ENCODE data around the gene COMMD2. TPM values are rescaled to one million over a fixed set of nuclear protein-coding genes. Genes with fewer than 3 reads are reported as not detected.
A peak's percentile ranks its signal among the peaks of the same experiment; 100 is the strongest.

COMMD2 gene
- total and polyA plus RNA-seq, 2 donors (not counting 1 experiment from before 2014, with no cell fraction given) = 28.6 to 50.7 TPM

DNA sequence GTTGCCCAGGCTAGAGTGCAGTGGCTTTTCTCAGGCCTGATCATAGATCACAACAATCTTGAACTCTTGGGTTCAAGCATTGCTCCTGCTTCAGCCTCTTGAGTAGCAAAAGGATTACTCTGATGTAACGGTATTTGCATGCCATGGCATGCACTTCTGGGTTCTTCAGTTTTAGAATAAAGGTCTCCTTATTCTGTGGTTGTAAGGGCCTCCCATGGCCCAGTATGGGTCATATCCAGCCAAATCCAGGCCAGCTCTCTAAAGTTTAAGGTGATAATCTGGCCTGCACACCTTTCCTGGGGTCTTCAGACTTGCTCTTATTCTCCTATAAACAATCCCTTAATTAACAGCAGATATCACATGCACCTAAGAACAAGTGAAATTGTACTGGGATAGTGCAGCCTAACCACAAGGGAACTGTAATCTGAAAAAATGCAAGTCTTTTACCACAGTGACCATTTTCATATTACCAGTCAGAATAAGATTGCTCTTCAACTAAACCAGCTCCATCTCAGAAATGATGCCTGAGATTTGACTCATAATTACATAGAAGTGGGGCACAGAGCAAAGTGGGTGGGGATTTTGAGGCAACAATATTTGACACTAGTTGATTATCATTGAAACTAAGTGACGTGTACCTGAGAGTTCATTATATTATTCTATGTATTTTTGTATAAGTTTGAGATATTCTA, 25.4 kb downstream of the COMMD2 start:
- H3K4me3 ChIP-seq (replicated peaks in 1 of 4; ENCODE audit: control extremely low read depth in 1 of 4, insufficient read depth in 1 of 4, low read depth in 3 of 4, low read length in 4 of 4) = no peak overlapping the region
- no peak for TF ChIP-seq EZH2 (IDR thresholded peaks at IDR 0.05; ENCODE audit: low read length, missing control alignments)
- TF ChIP-seq, protein P1, sequence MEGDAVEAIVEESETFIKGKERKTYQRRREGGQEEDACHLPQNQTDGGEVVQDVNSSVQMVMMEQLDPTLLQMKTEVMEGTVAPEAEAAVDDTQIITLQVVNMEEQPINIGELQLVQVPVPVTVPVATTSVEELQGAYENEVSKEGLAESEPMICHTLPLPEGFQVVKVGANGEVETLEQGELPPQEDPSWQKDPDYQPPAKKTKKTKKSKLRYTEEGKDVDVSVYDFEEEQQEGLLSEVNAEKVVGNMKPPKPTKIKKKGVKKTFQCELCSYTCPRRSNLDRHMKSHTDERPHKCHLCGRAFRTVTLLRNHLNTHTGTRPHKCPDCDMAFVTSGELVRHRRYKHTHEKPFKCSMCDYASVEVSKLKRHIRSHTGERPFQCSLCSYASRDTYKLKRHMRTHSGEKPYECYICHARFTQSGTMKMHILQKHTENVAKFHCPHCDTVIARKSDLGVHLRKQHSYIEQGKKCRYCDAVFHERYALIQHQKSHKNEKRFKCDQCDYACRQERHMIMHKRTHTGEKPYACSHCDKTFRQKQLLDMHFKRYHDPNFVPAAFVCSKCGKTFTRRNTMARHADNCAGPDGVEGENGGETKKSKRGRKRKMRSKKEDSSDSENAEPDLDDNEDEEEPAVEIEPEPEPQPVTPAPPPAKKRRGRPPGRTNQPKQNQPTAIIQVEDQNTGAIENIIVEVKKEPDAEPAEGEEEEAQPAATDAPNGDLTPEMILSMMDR (conservative IDR thresholded peaks at IDR 0.05 in 1 of 2, IDR thresholded peaks at IDR 0.05 in 1 of 2; ENCODE audit: low read depth in 1 of 2, low read length in 2 of 2) = no peak
- H3K9me3 ChIP-seq (ENCODE audit: control insufficient read depth, insufficient read depth, low read depth, low read length) = no peaks in the 10 kb centered on the region
- H3K27me3 ChIP-seq (ENCODE audit: control insufficient read depth, insufficient read depth, low read length) = no peaks in the 10 kb centered on the region
- no peak overlapping the region for H3K27ac ChIP-seq (ENCODE audit: insufficient read depth, low read length)
- H3K79me2 ChIP-seq (ENCODE audit: control insufficient read depth, insufficient read depth, low read length) = no peaks in the 10 kb centered on the region
- no peaks in the 10 kb centered on the region for H3K36me3 ChIP-seq (ENCODE audit: control insufficient read depth, insufficient read depth, low read length)
- H3K9ac ChIP-seq (ENCODE audit: insufficient read depth, low read length) = no peak overlapping the region
- no peaks in the 10 kb centered on the region for H3K4me1 ChIP-seq (ENCODE audit: control insufficient read depth, extremely low read depth, insufficient read depth, low read length)
- H3K4me2 ChIP-seq (ENCODE audit: extremely low read depth, insufficient read depth, low read length) = no peak overlapping the region
- H4K20me1 ChIP-seq (ENCODE audit: control insufficient read depth, extremely low read depth, insufficient read depth, low read length) = no peaks in the 10 kb centered on the region
- peak in 1 of 2 donors; percentile 73 for DNase-seq (ENCODE audit: low read depth in 2 of 2)
- H2AFZ ChIP-seq (ENCODE audit: low read length) = no peak overlapping the region

DNA sequence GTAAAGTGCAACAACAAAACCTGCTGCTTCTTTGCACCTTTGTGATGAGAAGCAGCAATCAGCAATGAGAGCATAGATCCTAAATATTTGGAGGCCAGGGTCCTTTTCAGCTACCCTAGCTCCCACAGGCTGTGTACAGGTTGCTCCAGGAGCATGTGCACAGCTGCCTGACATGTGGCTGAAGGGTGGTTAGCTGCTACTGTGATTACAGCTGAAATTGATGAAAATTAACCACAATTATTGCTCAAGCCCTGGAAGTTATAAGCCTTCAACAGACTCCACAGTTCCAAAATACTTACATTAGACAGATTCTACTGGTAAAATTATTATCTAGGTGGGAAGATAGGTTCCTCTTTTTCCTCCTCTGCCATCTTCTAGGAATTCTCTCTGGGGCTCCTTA, 28.5 kb downstream of the COMMD2 start:
- peak in 1 of 2 donors; percentile 2 for DNase-seq (ENCODE audit: low read depth in 2 of 2)
- Histone ChIP-seq H3K36me3 (ENCODE audit: control insufficient read depth, insufficient read depth, low read length) (no peaks in the 10 kb centered on the region), H3K27ac (ENCODE audit: insufficient read depth, low read length) (no peak overlapping the region), H3K4me1 (ENCODE audit: control insufficient read depth, extremely low read depth, insufficient read depth, low read length) (no peaks in the 10 kb centered on the region), H2AFZ (ENCODE audit: low read length) (no peak overlapping the region), H3K4me3 (replicated peaks in 1 of 4; ENCODE audit: control extremely low read depth in 1 of 4, insufficient read depth in 1 of 4, low read depth in 3 of 4, low read length in 4 of 4) (no peak overlapping the region), H4K20me1 (ENCODE audit: control insufficient read depth, extremely low read depth, insufficient read depth, low read length) (no peaks in the 10 kb centered on the region), H3K27me3 (ENCODE audit: control insufficient read depth, insufficient read depth, low read length) (no peaks in the 10 kb centered on the region), H3K4me2 (ENCODE audit: extremely low read depth, insufficient read depth, low read length) (no peak overlapping the region), H3K9me3 (ENCODE audit: control insufficient read depth, insufficient read depth, low read depth, low read length) (no peaks in the 10 kb centered on the region), H3K79me2 (ENCODE audit: control insufficient read depth, insufficient read depth, low read length) (no peaks in the 10 kb centered on the region), H3K9ac (ENCODE audit: insufficient read depth, low read length) (no peak overlapping the region)
- no peak for TF ChIP-seq EZH2 (IDR thresholded peaks at IDR 0.05; ENCODE audit: low read length, missing control alignments)
- TF ChIP-seq, protein P1 (conservative IDR thresholded peaks at IDR 0.05 in 1 of 2, IDR thresholded peaks at IDR 0.05 in 1 of 2; ENCODE audit: low read depth in 1 of 2, low read length in 2 of 2) = no peak

DNA sequence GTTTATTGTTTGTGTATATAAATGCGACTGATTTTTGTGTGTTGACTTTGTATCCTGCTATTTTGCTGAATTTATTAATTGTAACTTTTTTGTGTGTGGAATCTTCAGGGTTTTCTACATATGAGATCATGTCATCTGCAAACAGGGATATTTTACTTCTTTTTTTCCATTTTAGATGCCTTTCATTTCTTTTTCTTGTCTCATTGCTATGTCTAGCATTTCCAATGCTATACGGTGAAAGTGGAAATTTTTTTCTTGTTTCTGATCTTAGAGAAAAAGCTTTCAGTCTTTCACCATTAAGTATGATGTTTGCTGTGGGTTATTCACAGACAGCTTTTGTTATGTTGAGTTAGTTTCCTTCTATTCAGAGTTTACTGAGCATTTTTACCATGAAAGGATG, 31.4 kb downstream of the COMMD2 start:
- no peak for DNase-seq (ENCODE audit: low read depth in 2 of 2)
- Histone ChIP-seq H3K36me3 (ENCODE audit: control insufficient read depth, insufficient read depth, low read length) (no peaks in the 10 kb centered on the region), H3K9me3 (ENCODE audit: control insufficient read depth, insufficient read depth, low read depth, low read length) (no peaks in the 10 kb centered on the region), H3K79me2 (ENCODE audit: control insufficient read depth, insufficient read depth, low read length) (no peaks in the 10 kb centered on the region), H3K9ac (ENCODE audit: insufficient read depth, low read length) (no peak overlapping the region), H2AFZ (ENCODE audit: low read length) (no peak overlapping the region), H3K4me3 (replicated peaks in 1 of 4; ENCODE audit: control extremely low read depth in 1 of 4, insufficient read depth in 1 of 4, low read depth in 3 of 4, low read length in 4 of 4) (no peak overlapping the region), H3K4me1 (ENCODE audit: control insufficient read depth, extremely low read depth, insufficient read depth, low read length) (no peaks in the 10 kb centered on the region), H3K27me3 (ENCODE audit: control insufficient read depth, insufficient read depth, low read length) (no peaks in the 10 kb centered on the region), H4K20me1 (ENCODE audit: control insufficient read depth, extremely low read depth, insufficient read depth, low read length) (no peaks in the 10 kb centered on the region), H3K27ac (ENCODE audit: insufficient read depth, low read length) (no peak overlapping the region), H3K4me2 (ENCODE audit: extremely low read depth, insufficient read depth, low read length) (no peak overlapping the region)
- no peak for TF ChIP-seq EZH2 (IDR thresholded peaks at IDR 0.05; ENCODE audit: low read length, missing control alignments)
- TF ChIP-seq, protein P1 (conservative IDR thresholded peaks at IDR 0.05 in 1 of 2, IDR thresholded peaks at IDR 0.05 in 1 of 2; ENCODE audit: low read depth in 1 of 2, low read length in 2 of 2) = no peak
